MM.1S (cell line): ENCODE results near the gene THADA.

Experiments used
- DNase-seq: peaks from one replicate; pipeline ENCODE4 v3.0.0-alpha.2; 2015
- H2AFZ ChIP-seq: fragments of 300-600 bp; sonication (generic); 2 replicates; pipeline ENCODE4 v1.6.0; 2016; ENCODE audit warnings: antibody characterized with exemption, low read length
- H3F3A ChIP-seq: fragments of 300-600 bp; sonication (generic); 2 replicates; pipeline ENCODE4 v1.6.1; 2016; ENCODE audit warnings: mild to moderate bottlenecking, antibody characterized with exemption, low read length, moderate library complexity, mixed read lengths; ENCODE audit not compliant: insufficient read depth
- H3K27ac ChIP-seq: fragments of 300-600 bp; sonication (generic); 2 replicates; pipeline ENCODE4 v1.5.1; 2016; ENCODE audit warnings: mild to moderate bottlenecking, low read length
- H3K27me3 ChIP-seq: fragments of 300-600 bp; sonication (generic); replicated peaks from 2 replicates; pipeline ENCODE4 v1.6.0; 2016; ENCODE audit warnings: low read length; ENCODE audit not compliant: insufficient read depth
- H3K36me3 ChIP-seq: fragments of 300-600 bp; sonication (generic); replicated peaks from 2 replicates; pipeline ENCODE4 v1.6.1; 2016; ENCODE audit warnings: mild to moderate bottlenecking, low read length, mixed read lengths; ENCODE audit not compliant: insufficient read depth
- H3K4me1 ChIP-seq: fragments of 300-600 bp; sonication (generic); 2 replicates; pipeline ENCODE4 v1.6.1; 2016; ENCODE audit warnings: low read length, mixed read lengths
- H3K4me2 ChIP-seq: fragments of 300-600 bp; sonication (generic); 2 replicates; pipeline ENCODE4 v1.6.0; 2016; ENCODE audit warnings: low read depth, low read length
- H3K4me3 ChIP-seq: fragments of 300-600 bp; sonication (generic); 2 replicates; pipeline ENCODE4 v1.5.1; 2016; ENCODE audit warnings: low read length, mixed read lengths
- H3K79me2 ChIP-seq: fragments of 300-600 bp; sonication (generic); 2 replicates; pipeline ENCODE4 v1.6.1; 2016; ENCODE audit warnings: mixed run types, low read length, mixed read lengths
- H3K9ac ChIP-seq: fragments of 300-600 bp; sonication (generic); 2 replicates; pipeline ENCODE4 v1.6.1; 2016; ENCODE audit warnings: low read length, mixed read lengths
- H3K9me2 ChIP-seq: fragments of 300-600 bp; sonication (generic); replicated peaks from 2 replicates; pipeline ENCODE4 v1.6.1; 2016; ENCODE audit warnings: mild to moderate bottlenecking, low read length, mixed read lengths; ENCODE audit not compliant: insufficient read depth
- H3K9me3 ChIP-seq: fragments of 300-600 bp; sonication (generic); replicated peaks from 2 replicates; pipeline ENCODE4 v1.6.1; 2016; ENCODE audit warnings: mild to moderate bottlenecking, low read length, mixed read lengths; ENCODE audit not compliant: insufficient read depth
- H4K20me1 ChIP-seq: fragments of 300-600 bp; sonication (generic); 2 replicates; pipeline ENCODE4 v1.6.1; 2016; ENCODE audit warnings: mild to moderate bottlenecking, low read length, moderate library complexity, mixed read lengths; ENCODE audit not compliant: insufficient read depth
- EZH2 ChIP-seq: fragments of 300-600 bp; sonication (generic); optimal IDR thresholded peaks from 2 replicates; pipeline ENCODE3; 2017; ENCODE audit warnings: low read depth, mild to moderate bottlenecking, antibody characterized with exemption, low read length, mixed read lengths
- EZH2phosphoT487 ChIP-seq: fragments of 300-600 bp; sonication (generic); IDR thresholded peaks from 2 replicates; pipeline ENCODE4 v1.6.1; 2018; ENCODE audit warnings: antibody characterized with exemption, low read length
- TF ChIP-seq, protein P1 (sequence below): fragments of 300-600 bp; sonication (generic); IDR thresholded peaks from 2 replicates; pipeline ENCODE4 v1.5.1; 2016; ENCODE audit warnings: antibody characterized with exemption, low read length, mixed read lengths

Gene THADA

DNA sequence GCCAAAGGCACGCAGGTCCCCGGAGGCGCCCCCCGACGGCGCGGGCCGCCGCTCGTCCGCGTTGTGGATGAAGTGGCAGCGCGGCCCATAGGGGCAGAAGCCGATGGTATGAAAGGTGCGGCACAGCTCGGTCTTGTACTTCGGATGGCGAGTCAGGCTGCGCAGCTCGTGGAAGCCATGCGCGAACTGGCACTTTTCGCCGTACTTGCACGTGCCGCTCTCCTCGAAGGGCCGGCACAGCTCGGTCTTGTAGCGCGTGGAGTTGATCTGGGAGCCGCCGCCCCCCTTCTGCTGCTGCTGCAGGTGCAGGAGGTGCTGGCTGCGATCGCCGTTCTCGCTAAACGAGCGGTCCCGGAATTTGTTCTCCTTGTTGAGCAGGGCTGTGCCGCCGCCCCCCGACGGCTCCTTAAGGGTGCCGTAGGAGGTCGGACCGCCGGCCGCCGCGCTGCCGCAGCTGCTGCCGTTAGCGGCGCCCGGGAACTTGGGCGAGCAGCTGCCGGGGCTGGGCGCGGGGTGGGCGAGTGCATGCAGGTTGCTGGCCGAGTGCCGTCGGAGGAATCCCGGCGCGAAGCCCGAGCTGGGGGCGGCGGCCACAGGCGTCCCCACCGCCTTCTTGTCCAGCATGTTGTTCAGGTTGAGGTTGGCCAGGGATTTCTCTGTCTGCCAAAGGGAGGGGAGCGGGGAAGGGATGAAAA lies 370.6 kb downstream of the THADA start:
- peak overlapping the region; percentile 97 for H3K4me3 ChIP-seq
- peak overlapping the region; percentile 58 for H3K4me2 ChIP-seq
- H3K27ac ChIP-seq = peak overlapping the region; percentile 99
- H4K20me1 ChIP-seq = peaks cover 18% of the 10 kb centered on the region; the same call in 1 of the 2 replicates
- DNase-seq = peak; percentile 55
- peaks cover 19% of the 10 kb centered on the region for H3K4me1 ChIP-seq
- peaks cover 76% of the 10 kb centered on the region for H3K79me2 ChIP-seq
- H2AFZ ChIP-seq = no peak overlapping the region
- no peaks in the 10 kb centered on the region for H3K27me3 ChIP-seq
- peaks cover 10% of the 10 kb centered on the region; the same call in 1 of the 2 replicates for H3K36me3 ChIP-seq
- no peak for TF ChIP-seq EZH2
- TF ChIP-seq EZH2phosphoT487 = no peak
- TF ChIP-seq, protein P1, sequence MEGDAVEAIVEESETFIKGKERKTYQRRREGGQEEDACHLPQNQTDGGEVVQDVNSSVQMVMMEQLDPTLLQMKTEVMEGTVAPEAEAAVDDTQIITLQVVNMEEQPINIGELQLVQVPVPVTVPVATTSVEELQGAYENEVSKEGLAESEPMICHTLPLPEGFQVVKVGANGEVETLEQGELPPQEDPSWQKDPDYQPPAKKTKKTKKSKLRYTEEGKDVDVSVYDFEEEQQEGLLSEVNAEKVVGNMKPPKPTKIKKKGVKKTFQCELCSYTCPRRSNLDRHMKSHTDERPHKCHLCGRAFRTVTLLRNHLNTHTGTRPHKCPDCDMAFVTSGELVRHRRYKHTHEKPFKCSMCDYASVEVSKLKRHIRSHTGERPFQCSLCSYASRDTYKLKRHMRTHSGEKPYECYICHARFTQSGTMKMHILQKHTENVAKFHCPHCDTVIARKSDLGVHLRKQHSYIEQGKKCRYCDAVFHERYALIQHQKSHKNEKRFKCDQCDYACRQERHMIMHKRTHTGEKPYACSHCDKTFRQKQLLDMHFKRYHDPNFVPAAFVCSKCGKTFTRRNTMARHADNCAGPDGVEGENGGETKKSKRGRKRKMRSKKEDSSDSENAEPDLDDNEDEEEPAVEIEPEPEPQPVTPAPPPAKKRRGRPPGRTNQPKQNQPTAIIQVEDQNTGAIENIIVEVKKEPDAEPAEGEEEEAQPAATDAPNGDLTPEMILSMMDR = no peak; the same call in 1 of the 2 replicates
- H3K9me3 ChIP-seq = no peaks in the 10 kb centered on the region
- peaks cover 80% of the 10 kb centered on the region for H3F3A ChIP-seq
- H3K9me2 ChIP-seq = no peaks in the 10 kb centered on the region
- peak overlapping the region; percentile 100 for H3K9ac ChIP-seq

DNA sequence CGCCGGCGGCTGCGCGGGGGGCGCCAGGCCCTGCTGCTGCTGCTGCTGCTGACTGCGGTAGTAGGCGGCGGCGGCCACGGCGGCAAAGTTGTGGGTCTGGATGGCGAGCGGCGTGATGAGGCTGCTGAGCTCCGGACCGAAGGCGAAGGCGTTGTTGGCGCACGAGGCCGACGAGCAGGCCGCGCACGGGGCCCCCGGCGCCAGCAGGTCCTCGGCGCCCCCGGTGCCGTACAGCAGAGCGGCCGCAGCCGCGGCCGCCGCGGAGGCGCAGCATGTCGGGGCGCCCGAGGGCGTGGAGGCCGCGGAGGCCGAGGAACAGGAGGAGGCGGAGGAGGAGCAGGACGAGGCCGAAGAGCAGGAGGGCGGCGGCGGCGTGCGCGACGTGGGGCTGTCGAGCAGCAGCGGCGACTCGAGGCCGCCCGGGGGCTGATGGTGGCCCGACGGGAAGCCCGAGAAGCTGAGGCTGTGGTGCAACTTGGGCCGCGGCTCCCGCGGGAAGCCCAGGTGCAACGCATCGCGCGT lies 371.2 kb downstream of the THADA start:
- peaks cover 76% of the 10 kb centered on the region for H3K79me2 ChIP-seq
- H3K4me3 ChIP-seq = peak overlapping the region; percentile 97
- peaks cover 18% of the 10 kb centered on the region; the same call in 1 of the 2 replicates for H4K20me1 ChIP-seq
- no peaks in the 10 kb centered on the region for H3K9me3 ChIP-seq
- H3K27me3 ChIP-seq = no peaks in the 10 kb centered on the region
- TF ChIP-seq, protein P1 = no peak
- TF ChIP-seq EZH2phosphoT487 = no peak
- TF ChIP-seq EZH2 = no peak
- H3F3A ChIP-seq = peaks cover 86% of the 10 kb centered on the region
- peak; percentile 37 for DNase-seq
- H3K27ac ChIP-seq = peak overlapping the region; percentile 99; the same call in 1 of the 2 replicates
- peak overlapping the region; percentile 100 for H3K9ac ChIP-seq
- H3K4me2 ChIP-seq = peak overlapping the region; percentile 58
- peaks cover 10% of the 10 kb centered on the region; the same call in 1 of the 2 replicates for H3K36me3 ChIP-seq
- no peak overlapping the region for H2AFZ ChIP-seq
- peaks cover 19% of the 10 kb centered on the region for H3K4me1 ChIP-seq
- no peaks in the 10 kb centered on the region for H3K9me2 ChIP-seq

- Histone ChIP-seq H2AFZ (no peak overlapping the region), H3K27ac (peak overlapping the region; percentile 99; the same call in 1 of the 2 replicates)
Observed at GRCh38 chr2:43224131-43224570, 371.7 kb downstream of the THADA start.

More at GRCh38 chr2:43224131-43224570, 371.7 kb downstream of the THADA start:
- peak overlapping the region; percentile 92 for H3K4me2 ChIP-seq
- H3K79me2 ChIP-seq = peaks cover 78% of the 10 kb centered on the region
- peaks cover 88% of the 10 kb centered on the region for H3F3A ChIP-seq
- H3K36me3 ChIP-seq = peaks cover 10% of the 10 kb centered on the region; the same call in 1 of the 2 replicates
- peak overlapping the region; percentile 97 for H3K4me3 ChIP-seq
- H3K9ac ChIP-seq = peak overlapping the region; percentile 100
- no peaks in the 10 kb centered on the region for H3K9me3 ChIP-seq
- H3K9me2 ChIP-seq = no peaks in the 10 kb centered on the region
- DNase-seq = peak; percentile 53
- H3K27me3 ChIP-seq = no peaks in the 10 kb centered on the region
- H4K20me1 ChIP-seq = peaks cover 18% of the 10 kb centered on the region; the same call in 1 of the 2 replicates
- TF ChIP-seq EZH2phosphoT487 = no peak
- TF ChIP-seq, protein P1 = peak; percentile 46
- peaks cover 16% of the 10 kb centered on the region for H3K4me1 ChIP-seq
